ENCODE data around the gene CRMP1.

The CRMP1 gene

GRCh38 chr4:5893004-5893580 is at the start of gene CRMP1:
CRMP1 (minus strand) TSS chr4:5893086; CDS start chr4:5892969, 117 bp downstream.
- FAIRE-seq: no peak

DNA sequence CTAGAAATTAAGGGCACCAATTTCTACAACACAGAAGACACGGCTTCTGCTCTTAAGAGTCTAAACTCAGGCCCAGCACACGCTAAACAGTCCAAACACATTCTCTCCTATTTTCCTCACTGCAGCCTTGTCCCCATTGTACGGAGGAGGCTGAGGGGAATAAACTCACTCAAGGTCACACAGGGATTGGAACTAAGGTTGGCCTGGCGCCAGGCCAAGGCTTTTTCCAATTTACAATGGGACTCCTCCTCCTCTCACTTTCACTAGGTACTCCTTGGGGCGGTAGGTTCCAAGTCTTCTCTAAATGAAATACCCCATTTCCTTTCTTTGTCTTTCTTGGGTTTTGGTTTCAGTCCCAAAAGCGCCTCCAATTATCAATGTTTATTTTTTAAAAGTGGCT is 48.7 kb upstream of the CRMP1 start:
- no peak for FAIRE-seq

DNA sequence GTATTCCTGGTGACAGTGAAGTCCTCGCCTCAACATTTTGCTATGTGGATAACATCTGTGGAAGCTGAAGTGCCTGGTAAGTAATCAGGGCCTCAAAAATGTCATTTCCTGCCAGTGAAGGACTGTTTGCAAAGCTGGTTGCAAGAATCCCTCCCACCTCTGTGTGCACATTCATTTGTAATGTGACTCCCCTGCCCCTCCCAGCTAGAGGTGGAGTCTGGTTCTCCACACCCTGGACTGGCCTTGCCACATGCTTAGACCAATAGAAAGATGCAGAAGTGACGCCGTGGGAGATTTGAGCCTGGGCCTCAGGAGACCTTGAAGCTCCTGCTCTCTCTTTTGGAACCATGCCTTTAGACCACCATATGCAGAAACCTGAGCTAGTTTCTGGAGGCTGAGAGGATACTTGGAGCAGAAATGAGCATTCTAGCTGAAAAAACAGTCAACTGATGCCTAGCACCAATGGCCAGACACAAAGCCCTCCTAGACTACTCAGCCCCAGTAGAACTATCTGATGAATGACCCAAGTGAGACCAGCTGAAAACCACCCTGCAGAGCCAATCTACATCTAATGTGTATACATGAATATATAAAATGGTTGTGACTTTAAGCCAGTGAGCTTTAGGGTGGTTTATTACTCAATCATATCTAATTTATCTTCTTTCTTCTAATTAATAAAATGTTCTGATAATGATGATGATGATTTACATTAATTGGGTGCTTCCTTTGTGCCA is 47.8 kb upstream of the CRMP1 start:
- no peak for FAIRE-seq

GRCh38 chr4:5933996-5934831 is 41.3 kb upstream of the CRMP1 start:
- FAIRE-seq: no peak

GRCh38 chr4:5933116-5933515 is 40.2 kb upstream of the CRMP1 start:
- no peak for FAIRE-seq

GRCh38 chr4:5932035-5932568 is 39.2 kb upstream of the CRMP1 start:
- FAIRE-seq: no peak

- FAIRE-seq: no peak
Observed at GRCh38 chr4:5931526-5931925, 38.6 kb upstream of the CRMP1 start.

- no peak for FAIRE-seq
Observed at GRCh38 chr4:5930876-5931275, 38.0 kb upstream of the CRMP1 start.

DNA sequence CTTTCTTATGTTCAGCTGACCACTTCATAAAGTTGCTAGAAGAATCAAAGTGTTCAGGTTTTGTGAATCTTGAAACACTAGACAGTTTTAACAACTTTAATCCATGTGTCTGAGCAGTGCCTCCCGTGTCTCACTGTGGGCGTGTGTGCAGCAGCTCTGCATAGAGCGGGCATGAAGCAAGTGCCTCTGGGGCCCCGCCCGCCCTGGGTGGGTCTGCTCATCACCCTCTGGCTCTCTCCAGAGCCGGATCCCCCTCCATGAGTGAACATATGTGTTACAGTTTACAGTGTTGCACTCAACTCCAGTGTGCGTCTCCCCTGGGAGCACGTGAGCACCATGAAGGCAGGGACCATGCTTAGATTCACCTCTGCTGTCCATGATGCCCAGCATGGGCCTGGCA is 37.6 kb upstream of the CRMP1 start:
- no peak for FAIRE-seq

- FAIRE-seq: no peak
Observed at GRCh38 chr4:5928844-5929420, 36.0 kb upstream of the CRMP1 start.

GRCh38 chr4:5928274-5928673 is 35.4 kb upstream of the CRMP1 start:
- FAIRE-seq: no peak

DNA sequence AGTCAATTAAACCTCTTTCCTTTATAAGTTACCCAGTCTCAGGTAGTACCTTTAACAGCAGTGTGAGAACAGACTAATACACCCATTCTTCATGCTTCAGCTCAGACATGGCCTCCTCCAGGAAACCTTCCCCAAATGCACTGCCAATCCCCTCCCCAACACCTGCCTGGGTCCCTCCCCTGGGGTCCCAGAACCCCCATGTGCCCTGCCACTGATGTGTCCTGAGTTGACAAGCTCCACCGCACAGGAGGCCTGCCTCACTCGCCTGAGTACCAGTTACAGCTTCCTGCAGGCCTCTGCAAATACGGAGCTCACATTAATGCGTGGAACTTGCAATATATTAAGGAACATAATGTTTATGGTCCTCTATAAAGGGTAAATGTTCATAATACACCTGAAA is 34.9 kb upstream of the CRMP1 start:
- no peak for FAIRE-seq

- FAIRE-seq: no peak
Observed at GRCh38 chr4:5927116-5927515, 34.2 kb upstream of the CRMP1 start.

- no peak for FAIRE-seq
Observed at GRCh38 chr4:5926598-5926997, 33.7 kb upstream of the CRMP1 start.

- FAIRE-seq: no peak
Observed at GRCh38 chr4:5925419-5926200, 32.7 kb upstream of the CRMP1 start.

GRCh38 chr4:5924461-5925125 is 31.7 kb upstream of the CRMP1 start:
- FAIRE-seq: no peak

DNA sequence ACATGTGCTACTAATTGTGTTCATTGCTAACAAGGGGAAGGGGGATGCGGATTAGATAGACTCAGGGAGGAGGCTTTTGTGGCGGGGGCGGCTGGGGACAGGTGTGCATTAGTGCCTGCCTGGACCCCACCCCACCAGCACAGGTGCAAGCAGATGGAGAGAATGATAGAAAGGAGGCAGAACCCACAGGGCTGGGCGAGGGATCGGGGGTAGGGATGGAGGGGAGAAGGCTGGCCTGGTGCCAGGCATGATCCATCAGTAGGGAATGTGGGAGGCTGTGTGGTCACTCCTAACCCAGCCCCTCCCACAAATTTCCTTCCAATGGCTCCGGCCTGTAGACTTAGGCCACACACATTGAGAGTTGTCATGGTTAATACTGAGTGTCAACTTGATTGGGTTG is 30.5 kb upstream of the CRMP1 start:
- no peak for FAIRE-seq

- no peak for FAIRE-seq
Observed at GRCh38 chr4:5922556-5922955, 29.7 kb upstream of the CRMP1 start.

DNA sequence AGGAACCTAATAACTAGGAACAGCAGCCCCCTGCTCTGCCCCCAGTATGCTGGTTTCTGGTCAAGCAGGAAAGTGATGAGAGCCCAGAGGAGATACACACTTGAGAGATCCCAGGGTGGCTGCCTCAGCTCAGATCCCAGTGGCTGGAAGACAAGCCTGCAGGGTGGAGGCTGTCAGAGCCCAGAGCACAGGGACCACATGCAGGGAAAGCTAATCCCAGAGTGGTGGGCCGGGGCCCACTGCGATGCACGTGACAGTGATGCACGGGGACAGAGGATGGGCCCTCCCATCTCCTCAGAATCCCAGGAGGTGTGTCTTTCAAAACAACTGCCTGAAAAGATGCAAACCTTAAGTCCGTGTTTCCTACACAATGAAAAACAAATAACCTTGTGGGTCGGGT is 29.1 kb upstream of the CRMP1 start:
- no peak for FAIRE-seq

DNA sequence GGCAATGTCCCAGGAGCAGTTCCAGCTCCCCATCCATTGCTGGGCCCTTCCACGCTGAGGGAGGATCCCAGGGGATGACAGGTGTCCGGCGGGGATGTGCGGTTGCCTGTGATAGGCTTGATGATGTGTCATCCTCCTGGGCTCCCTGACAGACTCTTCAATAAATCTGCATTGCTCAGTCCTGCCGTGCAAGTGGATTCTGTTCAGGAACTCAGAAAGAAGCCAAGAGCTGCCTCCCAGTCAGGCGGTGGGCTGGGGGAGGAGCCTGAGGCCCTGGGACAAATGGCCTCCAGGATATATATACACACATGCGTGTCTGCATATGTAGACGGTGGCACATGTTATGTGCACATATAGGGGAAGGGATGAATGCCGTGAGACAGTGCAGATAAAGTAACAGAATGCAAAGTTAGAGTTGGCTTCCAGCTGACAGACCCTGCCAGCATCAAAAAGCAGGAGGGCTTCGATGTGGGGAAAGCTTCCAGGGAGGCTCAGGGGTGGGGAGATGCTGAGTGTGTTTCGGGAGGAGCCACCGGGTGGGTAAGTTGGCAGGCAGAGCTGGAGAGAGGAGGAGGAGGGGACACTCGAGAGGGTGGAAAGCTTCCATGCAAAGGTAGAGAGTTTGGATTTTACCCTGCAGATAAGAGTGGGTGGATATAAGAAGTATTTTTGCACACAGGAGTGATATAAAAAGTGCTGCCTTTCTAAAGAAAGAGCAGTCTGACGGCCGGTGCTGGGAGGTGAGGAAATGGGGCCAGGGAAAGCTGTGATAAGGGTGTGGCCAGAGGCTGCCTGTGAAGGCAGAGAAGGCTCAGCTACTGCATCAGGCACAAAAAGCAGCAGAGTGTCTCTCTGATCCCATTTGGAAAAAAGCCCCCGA is 28.5 kb upstream of the CRMP1 start:
- FAIRE-seq: no peak

GRCh38 chr4:5919571-5919970 is 26.7 kb upstream of the CRMP1 start:
- no peak for FAIRE-seq

Measured in TTC549 (cell line).